ENCODE data around the gene RIPOR3.

GRCh38 chr20:50733644-50734349 is 42.5 kb upstream of the RIPOR3 start:
- TF ChIP-seq CTCF (IDR thresholded peaks at IDR 0.05; ENCODE audit: low read depth, low read length) (no peak), EZH2phosphoT487 (IDR thresholded peaks at IDR 0.05; ENCODE audit: low read depth) (no peak)

Data from OCI-LY3 (cell line).